Middle frontal gyrus (tissue), 1 donor: Measurements from ENCODE around the gene CLDN7.
A peak's percentile ranks its signal among the peaks of the same experiment; 100 is the strongest.

ENCODE experiments used
- DNase-seq: peaks from one replicate; pipeline ENCODE4 v3.0.0-alpha.2; 2015; ENCODE audit warnings: low spot score; ENCODE audit errors: extremely low spot score

Gene CLDN7

GRCh38 chr17:7221278-7222092 lies 40.8 kb downstream of the CLDN7 start:
- no peak for DNase-seq

DNA sequence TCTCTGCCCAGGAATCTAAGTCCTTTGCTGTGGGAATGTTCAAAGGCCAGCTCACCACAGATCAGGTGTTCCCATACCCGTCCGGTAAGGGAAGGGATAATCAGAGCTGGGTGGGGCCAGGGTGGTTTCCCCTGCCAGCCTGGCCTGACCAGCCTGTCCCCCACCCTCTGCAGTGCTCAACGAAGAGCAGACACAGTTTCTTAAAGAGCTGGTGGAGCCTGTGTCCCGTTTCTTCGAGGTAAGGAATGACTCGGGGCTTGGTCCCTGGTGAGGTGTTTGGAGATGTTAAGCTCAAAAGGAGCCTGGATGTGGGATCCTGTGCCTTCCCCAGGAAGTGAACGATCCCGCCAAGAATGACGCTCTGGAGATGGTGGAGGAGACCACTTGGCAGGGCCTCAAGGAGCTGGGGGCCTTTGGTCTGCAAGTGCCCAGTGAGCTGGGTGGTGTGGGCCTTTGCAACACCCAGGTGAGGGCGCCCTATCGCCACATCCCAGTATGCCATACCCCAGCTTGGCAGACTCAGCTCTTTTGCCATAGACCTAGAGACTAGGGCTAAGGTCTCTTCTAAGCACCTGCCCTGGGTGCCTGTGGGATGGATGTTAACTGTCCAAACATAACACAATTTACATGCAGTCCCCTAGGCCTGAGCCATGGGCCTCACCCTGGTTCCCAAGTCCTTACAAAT lies 41.5 kb downstream of the CLDN7 start:
- no peak for DNase-seq

DNA sequence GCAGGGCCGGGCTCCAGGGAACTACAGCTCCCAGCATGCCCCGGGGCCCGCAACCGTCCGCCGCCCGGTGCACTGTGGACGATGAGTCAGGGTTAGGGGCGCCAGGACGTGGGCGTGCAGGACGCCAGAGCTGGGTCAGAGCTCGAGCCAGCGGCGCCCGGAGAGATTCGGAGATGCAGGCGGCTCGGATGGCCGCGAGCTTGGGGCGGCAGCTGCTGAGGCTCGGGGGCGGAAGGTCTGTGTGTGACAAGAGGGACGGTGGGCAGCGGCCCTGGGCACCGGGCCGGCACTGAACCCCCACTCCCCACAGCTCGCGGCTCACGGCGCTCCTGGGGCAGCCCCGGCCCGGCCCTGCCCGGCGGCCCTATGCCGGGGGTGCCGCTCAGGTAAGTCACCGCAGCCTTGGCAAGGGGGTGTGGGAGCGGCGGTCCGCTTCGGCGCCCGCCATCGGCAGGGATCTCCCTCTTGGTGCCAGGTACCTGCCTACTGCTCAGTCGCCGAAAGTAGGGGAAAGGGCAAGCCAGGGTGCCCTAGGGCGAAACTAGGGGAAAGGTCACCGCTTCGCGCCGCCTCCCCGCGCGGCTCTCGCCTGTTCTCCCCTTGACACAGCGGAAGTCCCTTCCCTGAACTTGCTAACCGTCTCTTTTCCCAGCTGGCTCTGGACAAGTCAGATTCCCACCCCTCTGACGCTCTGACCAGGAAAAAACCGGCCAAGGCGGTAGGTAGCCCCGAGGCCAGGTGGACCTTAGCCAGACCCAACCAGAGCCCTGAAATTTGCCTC lies 42.3 kb downstream of the CLDN7 start, which contains the start of the genes ACADVL and DLG4:
ACADVL (plus strand) TSS at position 127 of the 781 bp plus-strand sequence; CDS start at position 174, 47 bp downstream.
DLG4 (minus strand) TSS at position 25 of the 781 bp plus-strand sequence.
- DNase-seq = peak; percentile 88

DNA sequence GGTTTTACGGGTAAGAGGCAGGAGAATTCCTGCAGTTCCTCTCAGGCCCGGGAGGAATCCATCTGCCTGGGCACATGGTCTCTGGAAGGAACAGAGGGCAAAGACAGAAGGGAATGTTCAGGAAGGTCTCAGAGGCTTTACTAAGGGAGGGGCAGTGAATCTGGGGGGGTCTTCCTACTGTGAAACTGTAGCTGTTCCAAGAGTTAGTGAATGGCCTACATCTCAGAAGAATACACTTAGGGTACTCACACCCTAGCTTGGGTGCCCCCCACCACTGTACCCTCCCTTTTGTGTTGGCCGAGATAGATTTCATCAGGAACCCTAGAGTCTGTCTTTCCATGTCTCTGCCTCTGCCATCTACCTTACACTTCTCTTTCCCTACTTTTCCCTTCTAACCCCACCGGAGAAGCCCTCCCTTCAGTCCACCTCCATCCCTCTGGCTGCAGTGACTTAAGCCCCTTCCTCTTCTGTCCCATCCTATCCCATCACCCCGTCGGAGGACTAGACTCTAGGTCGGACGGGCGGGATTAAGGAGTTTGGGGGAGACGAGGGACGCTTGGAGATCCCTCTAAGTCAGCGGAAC lies 43.0 kb downstream of the CLDN7 start:
- no peak for DNase-seq

DNA sequence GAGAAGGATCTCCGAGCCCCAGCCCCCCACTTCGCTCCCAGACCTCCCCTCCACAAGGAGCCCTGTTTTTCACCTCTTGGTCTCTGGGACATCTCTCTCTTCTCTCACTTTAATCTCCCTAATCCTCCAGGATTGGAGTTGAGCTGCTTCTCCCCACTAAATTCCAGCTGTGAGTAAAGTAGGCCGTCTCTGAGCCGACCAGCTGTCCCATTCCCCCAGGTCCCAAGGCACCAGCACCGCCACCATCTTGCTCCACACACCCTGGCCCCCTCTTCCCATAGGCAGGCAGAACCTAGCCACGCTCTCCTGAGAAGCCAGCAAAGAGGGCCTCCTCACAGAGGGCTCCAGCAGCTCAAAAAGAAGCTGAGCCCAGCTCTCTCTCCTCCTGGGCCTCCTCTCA lies 43.5 kb downstream of the CLDN7 start:
- no peak for DNase-seq

DNA sequence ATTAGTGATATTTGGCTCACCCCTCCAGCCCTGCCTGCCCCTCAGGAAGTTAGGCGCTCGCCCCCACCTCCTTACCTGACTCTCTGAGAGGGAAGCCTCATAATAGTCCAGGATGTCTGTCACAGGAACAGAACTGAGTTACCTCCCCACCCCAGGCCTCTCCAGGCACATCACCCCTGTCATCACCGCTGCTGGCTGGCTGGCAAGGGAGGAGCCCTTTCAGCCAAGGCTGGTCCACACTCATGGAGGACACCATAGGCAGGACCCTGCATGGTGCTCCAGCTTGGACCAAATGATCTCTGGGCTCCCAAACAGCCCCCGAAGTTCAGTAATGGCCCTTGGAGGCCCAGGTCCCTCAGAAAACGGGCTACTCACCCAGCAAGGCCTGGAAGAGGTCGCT lies 44.1 kb downstream of the CLDN7 start:
- DNase-seq = no peak

DNA sequence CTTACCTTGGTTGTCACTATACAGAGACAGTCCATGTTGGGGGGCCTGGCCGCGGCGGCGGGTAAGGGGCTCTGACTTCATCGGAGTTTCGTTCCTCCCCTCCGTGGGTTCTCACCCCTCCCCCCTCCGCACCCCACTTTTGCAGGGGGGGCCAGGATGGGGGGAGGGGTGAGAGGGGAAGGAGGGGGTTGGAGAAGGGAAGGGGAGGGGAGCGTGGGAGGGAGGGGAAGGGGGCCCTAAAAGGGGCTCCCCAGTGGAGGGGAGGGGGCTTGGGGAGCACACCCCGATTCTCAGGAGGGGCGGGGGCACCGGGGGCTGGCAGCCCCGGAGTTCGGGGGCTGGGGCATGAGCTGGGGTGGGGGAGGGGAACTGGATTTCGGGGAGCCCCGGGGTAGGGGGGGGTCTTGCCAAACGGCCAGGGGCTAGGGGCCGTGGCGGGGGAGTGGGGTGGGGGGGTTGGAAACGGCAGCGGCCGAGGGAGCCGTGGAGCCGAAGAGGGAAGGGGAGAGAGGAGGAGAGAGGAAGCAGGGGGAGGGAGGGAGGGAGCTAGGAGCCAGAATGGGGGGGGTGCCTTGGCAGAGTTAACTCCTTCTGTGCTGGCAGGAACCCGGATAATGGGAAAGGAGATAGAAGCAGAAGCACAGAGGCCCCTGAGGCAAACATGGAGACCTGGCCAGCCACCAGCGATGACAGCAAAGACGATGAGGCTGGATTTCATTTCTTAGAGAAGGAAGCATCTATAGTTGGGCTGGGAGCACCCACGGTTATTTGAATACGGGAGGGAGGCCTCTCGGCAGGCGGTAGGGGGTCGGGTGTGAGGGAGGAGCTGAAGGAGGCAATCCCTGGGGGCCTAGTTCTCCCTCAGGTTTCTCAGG lies 44.9 kb downstream of the CLDN7 start:
- no peak for DNase-seq

DNA sequence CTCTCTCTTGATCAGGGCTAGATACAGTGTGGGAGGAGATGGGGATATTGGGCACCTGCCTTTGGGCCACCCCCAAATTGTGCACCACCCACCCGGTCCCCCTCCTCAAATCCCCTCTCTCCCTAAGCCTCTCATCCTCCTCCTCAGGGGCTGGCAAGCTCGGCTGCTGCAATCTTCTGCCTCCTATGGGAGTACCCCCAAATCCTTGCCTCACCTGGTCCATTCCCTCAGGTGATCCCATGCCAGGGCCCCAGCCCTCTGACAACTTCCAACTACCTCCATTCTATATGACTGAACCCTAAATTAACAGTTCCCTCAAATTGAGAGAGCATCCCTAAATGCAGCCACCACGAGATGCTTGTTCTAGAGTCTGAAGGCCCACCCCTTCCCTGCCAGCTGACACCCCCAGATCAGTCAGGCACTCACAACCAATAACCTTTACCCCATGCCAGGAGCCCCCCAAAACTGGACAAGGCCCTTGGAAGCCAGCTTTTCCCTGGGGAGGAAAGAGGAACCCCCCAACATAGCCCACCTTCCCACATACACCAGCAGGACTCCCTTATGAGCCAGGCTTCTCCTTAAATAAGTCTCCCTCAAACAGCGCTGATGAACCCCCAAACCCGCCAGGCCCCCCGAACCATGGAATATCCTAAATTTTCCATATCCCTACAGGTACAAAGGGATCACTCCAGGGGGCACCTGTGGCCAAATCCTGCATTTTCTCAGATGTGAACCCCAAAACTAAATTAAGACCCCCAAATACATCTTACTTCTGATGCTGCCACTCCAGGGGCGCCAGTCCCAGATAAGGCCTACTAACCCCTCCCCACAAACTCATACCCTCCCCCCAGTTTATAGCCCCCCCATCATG lies 45.8 kb downstream of the CLDN7 start:
- no peak for DNase-seq

DNA sequence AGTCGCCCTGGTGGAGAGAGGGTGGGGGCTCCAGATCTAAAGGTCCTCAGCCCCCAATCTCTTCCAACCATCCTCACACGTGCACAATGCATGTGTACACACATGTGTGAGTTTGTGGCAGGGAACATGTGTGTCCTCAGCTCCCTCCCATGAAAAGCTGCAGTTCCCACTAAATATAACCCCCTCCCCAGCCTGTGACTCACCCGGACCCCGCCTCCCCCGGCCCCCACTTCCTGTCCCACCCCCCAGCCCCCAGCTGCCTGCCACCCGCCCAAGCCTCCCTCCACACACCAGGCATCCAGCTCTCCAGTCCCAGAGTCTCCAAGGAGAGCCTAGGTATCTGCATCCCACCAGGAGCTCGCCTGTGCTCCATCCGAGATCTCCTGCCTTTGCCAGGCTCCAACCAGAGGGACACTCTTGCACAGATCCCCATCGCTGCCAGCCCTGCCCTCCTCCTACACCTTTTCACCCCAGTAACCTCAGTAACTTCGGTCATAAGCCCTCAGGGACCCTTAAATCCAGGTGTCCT lies 46.6 kb downstream of the CLDN7 start:
- DNase-seq = no peak

DNA sequence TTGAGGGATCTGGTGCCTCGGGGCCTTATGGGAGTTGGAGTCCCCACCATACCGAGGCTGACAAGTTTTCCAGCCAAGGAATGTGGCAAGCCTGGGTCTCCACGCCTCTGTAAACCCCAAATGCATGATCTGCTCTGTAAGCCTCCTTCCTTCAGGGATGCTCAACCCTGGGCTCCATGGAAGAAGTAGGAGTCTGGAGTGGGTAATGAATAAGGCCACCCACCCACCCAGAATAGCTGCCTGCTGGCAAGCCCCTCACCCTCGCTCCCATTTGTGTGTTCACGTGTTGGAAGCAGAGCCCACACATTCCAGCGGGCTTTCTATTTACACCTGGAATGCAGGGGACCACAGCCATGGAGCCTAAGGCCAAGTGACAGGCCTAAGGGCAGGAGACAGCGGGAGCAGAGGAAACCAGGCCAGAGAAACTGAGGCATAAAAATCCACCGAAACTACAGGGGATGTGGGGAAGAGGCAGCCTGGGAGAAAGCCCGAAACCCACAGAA lies 47.1 kb downstream of the CLDN7 start:
- no peak for DNase-seq

DNA sequence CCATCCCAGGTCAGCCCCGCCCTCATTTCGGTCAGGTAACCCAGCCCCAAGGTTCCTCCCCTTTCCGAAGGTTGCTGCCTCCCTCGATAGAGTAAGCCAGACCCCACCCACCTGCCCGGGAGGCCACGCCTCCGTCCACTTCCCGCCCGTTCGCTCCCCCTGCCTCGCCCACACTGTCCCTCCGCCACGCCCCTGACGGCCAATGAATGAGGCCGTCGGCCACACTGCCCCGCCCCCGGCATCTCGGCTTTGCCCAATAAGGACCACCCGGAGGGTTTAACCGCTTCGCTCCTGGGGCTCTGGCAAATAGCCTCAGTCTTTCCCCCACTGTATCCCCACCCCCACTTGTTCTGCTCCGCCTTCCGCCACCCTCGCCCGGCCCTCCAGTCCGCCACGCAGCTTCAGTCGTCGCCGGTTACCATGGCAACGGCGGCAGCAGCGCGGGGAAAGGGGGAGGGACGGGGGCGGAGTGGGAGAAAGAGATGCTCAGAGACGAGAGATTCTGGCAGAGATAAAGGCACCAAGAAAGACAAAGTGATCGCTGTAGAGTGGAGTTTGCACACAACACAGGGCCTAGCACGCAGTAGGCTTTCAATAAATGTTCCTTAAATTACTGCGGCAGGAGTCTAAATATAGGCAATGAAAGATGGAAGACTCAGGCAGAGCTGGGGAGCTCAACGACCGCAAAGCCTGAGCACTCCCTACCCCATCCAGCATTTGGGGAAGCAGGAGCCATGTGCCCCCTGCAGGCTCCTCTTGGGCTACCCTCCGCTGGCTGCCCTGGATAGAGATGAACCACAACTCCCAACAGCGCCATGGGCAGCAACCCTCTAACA lies 47.8 kb downstream of the CLDN7 start:
- peak; percentile 95 for DNase-seq

GRCh38 chr17:7213895-7214299 lies 48.4 kb downstream of the CLDN7 start:
- peak; percentile 65 for DNase-seq

- no peak for DNase-seq
Observed at GRCh38 chr17:7211491-7212273, 50.6 kb downstream of the CLDN7 start.
